Measurements from ENCODE around the gene FAM131C.

DNA sequence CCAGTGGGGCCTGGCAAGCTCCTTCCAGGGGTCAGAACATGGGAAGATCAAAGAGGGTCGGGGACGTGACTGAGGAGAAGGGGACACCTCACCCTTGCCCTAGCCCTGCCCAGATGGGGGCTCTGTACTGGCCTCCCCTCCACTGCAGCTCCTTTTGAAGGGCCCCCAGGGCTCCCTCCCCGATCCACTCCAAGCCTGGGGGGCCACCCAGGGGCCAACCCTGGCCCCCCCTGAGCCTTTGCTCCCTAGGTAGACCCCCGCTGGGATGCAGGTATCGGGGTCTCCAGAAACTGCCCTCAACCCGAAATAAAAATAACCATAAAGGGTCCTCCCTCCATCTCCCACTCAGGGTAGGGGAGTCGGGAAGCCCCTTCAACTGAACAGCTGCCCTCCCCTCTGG, 37.4 kb upstream of the FAM131C start:
- no peak for TF ChIP-seq CTCF (optimal IDR thresholded peaks at IDR 0.05 in 1 of 3, IDR thresholded peaks at IDR 0.05 in 1 of 3, conservative IDR thresholded peaks at IDR 0.05 in 1 of 3; ENCODE audit: extremely low read depth in 1 of 3, insufficient read depth in 2 of 3, low read length in 3 of 3)
- no peak for TF ChIP-seq EZH2 (IDR thresholded peaks at IDR 0.05; ENCODE audit: low read length)
